ENCODE data around the gene LDLRAD4.

Gene LDLRAD4

GRCh38 chr18:13696961-13697360 is 478.4 kb downstream of the LDLRAD4 start:
- ATAC-seq, result no peak
- TF ChIP-seq BACH2 (CRISPR knock-in tag; IDR thresholded peaks at IDR 0.05; ENCODE audit: borderline replicate concordance), result no peak
- no peak for TF ChIP-seq PPARA (CRISPR knock-in tag; IDR thresholded peaks at IDR 0.05; ENCODE audit: borderline replicate concordance)
- TF ChIP-seq POU6F1 (CRISPR knock-in tag; IDR thresholded peaks at IDR 0.05; ENCODE audit: borderline replicate concordance, low read depth), result no peak
- TF ChIP-seq PATZ1 (CRISPR knock-in tag; IDR thresholded peaks at IDR 0.05; ENCODE audit: borderline replicate concordance), result no peak
- no peak for TF ChIP-seq CSRNP3 (CRISPR knock-in tag; IDR thresholded peaks at IDR 0.05)
- TF ChIP-seq TSHZ2 (CRISPR knock-in tag; IDR thresholded peaks at IDR 0.05), result no peak

GRCh38 chr18:13700153-13700552 is 481.6 kb downstream of the LDLRAD4 start:
- no peak for ATAC-seq
- TF ChIP-seq ZC3H10 (CRISPR knock-in tag; IDR thresholded peaks at IDR 0.05) (no peak), ZNF565 (CRISPR knock-in tag; conservative IDR thresholded peaks at IDR 0.05; ENCODE audit: low read depth) (no peak), CSDC2 (CRISPR knock-in tag; IDR thresholded peaks at IDR 0.05) (no peak), CSRNP3 (CRISPR knock-in tag; IDR thresholded peaks at IDR 0.05) (no peak), TSHZ2 (CRISPR knock-in tag; IDR thresholded peaks at IDR 0.05) (no peak), ZNF70 (CRISPR knock-in tag; IDR thresholded peaks at IDR 0.05) (no peak), BACH2 (CRISPR knock-in tag; IDR thresholded peaks at IDR 0.05; ENCODE audit: borderline replicate concordance) (no peak), POU6F1 (CRISPR knock-in tag; IDR thresholded peaks at IDR 0.05; ENCODE audit: borderline replicate concordance, low read depth) (no peak), OSR1 (CRISPR knock-in tag; IDR thresholded peaks at IDR 0.05) (no peak), ESRRG (CRISPR knock-in tag; IDR thresholded peaks at IDR 0.05) (no peak), ZFP3 (CRISPR knock-in tag; IDR thresholded peaks at IDR 0.05) (no peak), TOX (CRISPR knock-in tag; IDR thresholded peaks at IDR 0.05; ENCODE audit: borderline replicate concordance) (no peak), TCF4 (CRISPR knock-in tag; IDR thresholded peaks at IDR 0.05; ENCODE audit: borderline replicate concordance) (no peak), SNAI2 (CRISPR knock-in tag; IDR thresholded peaks at IDR 0.05) (no peak), PATZ1 (CRISPR knock-in tag; IDR thresholded peaks at IDR 0.05; ENCODE audit: borderline replicate concordance) (no peak), CREB5 (CRISPR knock-in tag; IDR thresholded peaks at IDR 0.05; ENCODE audit: low read depth) (no peak), ZFP30 (CRISPR knock-in tag; IDR thresholded peaks at IDR 0.05) (no peak), GLIS3 (CRISPR knock-in tag; IDR thresholded peaks at IDR 0.05) (no peak), RARB (CRISPR knock-in tag; IDR thresholded peaks at IDR 0.05) (no peak)

Measured in SK-N-SH treated with all-trans-retinoic acid at 6 μM for 48 hours (cell line).